PC-3 (cell line): ENCODE measurements around the gene RDH12.

Experiments
- CTCF ChIP-seq: fragments of 300-600 bp; sonication (generic); conservative IDR thresholded peaks from 2 replicates; pipeline ENCODE4 v1.5.1; 2017; ENCODE audit warnings: antibody characterized with exemption, low read depth, mild to moderate bottlenecking, low read length
- EZH2phosphoT487 ChIP-seq: fragments of 300-600 bp; sonication (generic); IDR thresholded peaks from 2 replicates; pipeline ENCODE4 v1.6.1; 2018; ENCODE audit warnings: mild to moderate bottlenecking, antibody characterized with exemption, low read length, borderline replicate concordance

GRCh38 chr14:67673451-67673850, 28.2 kb upstream of the RDH12 start:
- TF ChIP-seq CTCF = no peak
- TF ChIP-seq EZH2phosphoT487 = no peak
